Peyer's patch (tissue), 4 donors: ENCODE data around the gene MAB21L4. TPM values are rescaled to one million over a fixed set of nuclear protein-coding genes. Genes with fewer than 3 reads are reported as not detected.

Source experiments
- DNase-seq, 3 donors: peaks; one replicate each; pipeline ENCODE4 v3.0.0-alpha.2; 2017 to 2019
- H3K27ac ChIP-seq, 4 donors: fragments of 200-600 bp; sonication (generic); one replicate each; pipeline ENCODE4 v1.5.1; 2016 to 2019
- H3K27me3 ChIP-seq, 2 donors: fragments of 200-600 bp; sonication (generic); one replicate each; pipeline ENCODE4 v1.5.1; 2019
- H3K36me3 ChIP-seq, 3 donors: fragments of 200-600 bp; sonication (generic); one replicate each; pipeline ENCODE4 v1.5.1; 2016 to 2019
- H3K4me1 ChIP-seq, 4 donors: fragments of 200-600 bp; sonication (generic); one replicate each; pipeline ENCODE4 v1.5.1; 2016 to 2019
- H3K4me3 ChIP-seq, 4 donors: fragments of 200-600 bp; sonication (generic); 1 replicate in 3 of 4; 2 replicates in 1 of 4; pipeline ENCODE4 v1.5.1; 2016 to 2019; ENCODE audit warnings: mild to moderate bottlenecking in 1 of 4
- H3K9me3 ChIP-seq, 4 donors: fragments of 200-600 bp; sonication (generic); one replicate each; pipeline ENCODE4 v1.5.1; 2016 to 2019; ENCODE audit warnings: mild to moderate bottlenecking in 1 of 4
- POLR2A ChIP-seq, 2 donors: fragments of 450-650 bp; IDR thresholded peaks; one replicate each; pipeline ENCODE4 v1.5.1; 2017; ENCODE audit warnings: antibody characterized with exemption in 2 of 2, mild to moderate bottlenecking in 2 of 2, moderate library complexity in 2 of 2
- total RNA-seq, 4 donors: library from RNA; depleted of rRNA; stranded (reverse); fragments of >200 nt; gene quantifications; one replicate each; pipeline ENCODE4 v1.1.0, GENCODE V29; 2016
- TF ChIP-seq, protein P1 (sequence below), 6 experiments: fragments of 450-650 bp in 4 of 6; fragments of 200-600 bp in 2 of 6; sonication (generic) in 1 of 6; IDR thresholded peaks; one replicate each; pipeline ENCODE4 v1.5.1; 2017 to 2019; ENCODE audit warnings: antibody characterized with exemption in 6 of 6, mild to moderate bottlenecking in 3 of 6, moderate library complexity in 1 of 6

MAB21L4 gene
- total RNA-seq, 4 donors from 2014 or later: 2.1 to 6.1 (median 3.7) TPM; not detected in 1

DNA sequence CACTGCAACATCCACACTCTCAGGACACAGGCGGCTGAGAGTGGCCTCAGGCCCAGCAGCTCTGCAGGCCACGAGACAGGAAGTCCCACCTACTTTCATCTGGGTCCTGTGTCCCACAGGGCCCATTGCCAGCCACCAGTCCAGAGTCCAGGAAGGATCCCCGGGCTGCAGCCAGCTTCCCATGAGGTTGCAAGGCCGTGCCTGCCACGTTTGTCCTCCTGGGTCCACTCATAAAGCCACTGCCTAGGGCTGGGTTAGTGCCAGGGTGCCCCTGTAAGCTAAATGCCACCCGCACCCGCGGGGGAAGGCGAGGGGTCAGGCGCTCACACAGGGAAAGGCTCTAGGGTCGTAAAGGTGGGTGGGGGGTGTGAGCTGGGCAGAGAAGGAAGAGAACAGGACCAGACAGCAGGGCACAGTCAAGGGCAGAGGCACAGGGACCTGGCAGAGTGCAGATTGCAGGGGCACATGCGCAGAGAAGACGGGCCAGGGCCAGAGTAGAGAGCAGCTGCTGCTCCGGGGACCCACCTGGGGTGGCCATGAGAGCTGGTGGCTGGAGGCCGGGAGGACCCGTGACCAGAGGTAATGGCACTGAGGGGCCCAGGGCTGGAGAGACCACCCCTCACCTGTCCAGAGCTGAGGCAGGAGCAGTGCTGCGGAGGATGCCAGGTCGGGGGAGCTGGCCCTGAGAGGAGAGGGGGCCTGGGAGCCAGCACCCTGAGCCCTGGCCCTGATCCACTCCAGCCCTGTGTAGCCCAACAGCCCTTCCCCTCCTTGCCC, 19.3 kb downstream of the MAB21L4 start:
- Histone ChIP-seq H3K27me3 (no peaks in the 10 kb centered on the region), H3K36me3 (no peaks in the 10 kb centered on the region), H3K4me3 (no peak overlapping the region), H3K27ac (peak overlapping the region in 1 of 4 donors; percentile 66), H3K4me1 (peaks cover 0 to 11% (median 4%) of the 10 kb centered on the region in 4 donors), H3K9me3 (no peaks in the 10 kb centered on the region)
- TF ChIP-seq, protein P1, sequence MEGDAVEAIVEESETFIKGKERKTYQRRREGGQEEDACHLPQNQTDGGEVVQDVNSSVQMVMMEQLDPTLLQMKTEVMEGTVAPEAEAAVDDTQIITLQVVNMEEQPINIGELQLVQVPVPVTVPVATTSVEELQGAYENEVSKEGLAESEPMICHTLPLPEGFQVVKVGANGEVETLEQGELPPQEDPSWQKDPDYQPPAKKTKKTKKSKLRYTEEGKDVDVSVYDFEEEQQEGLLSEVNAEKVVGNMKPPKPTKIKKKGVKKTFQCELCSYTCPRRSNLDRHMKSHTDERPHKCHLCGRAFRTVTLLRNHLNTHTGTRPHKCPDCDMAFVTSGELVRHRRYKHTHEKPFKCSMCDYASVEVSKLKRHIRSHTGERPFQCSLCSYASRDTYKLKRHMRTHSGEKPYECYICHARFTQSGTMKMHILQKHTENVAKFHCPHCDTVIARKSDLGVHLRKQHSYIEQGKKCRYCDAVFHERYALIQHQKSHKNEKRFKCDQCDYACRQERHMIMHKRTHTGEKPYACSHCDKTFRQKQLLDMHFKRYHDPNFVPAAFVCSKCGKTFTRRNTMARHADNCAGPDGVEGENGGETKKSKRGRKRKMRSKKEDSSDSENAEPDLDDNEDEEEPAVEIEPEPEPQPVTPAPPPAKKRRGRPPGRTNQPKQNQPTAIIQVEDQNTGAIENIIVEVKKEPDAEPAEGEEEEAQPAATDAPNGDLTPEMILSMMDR (IDR thresholded peaks at IDR 0.05): no peak
- no peak for TF ChIP-seq POLR2A (IDR thresholded peaks at IDR 0.05)
- peak in 2 of 3 donors; percentile 79 to 83 for DNase-seq

DNA sequence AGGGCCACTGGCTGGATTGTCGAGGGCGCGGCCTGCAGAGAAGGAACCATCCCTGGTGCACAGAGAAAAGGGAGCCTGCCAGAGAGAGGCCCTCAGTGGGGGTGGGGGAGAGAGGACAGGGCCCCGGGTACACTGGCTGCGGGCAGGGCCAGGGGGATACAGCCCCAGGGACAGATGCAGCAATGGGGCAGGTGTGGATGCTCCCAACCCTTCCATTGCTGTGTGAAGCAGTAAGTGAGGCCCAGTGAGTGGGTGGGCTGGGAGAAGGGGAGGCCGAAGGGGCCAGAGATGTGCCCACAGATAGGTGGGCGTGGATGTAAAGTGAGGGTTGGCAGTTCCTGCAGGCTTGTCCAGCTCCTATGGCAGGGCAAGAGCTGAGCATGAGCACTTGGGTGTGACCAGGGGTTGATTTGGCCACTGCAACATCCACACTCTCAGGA, 19.9 kb downstream of the MAB21L4 start:
- Histone ChIP-seq H3K36me3 (no peaks in the 10 kb centered on the region), H3K27ac (peak overlapping the region in 1 of 4 donors; percentile 66), H3K4me1 (peaks cover 0 to 11% (median 4%) of the 10 kb centered on the region in 4 donors), H3K9me3 (no peaks in the 10 kb centered on the region), H3K4me3 (no peak overlapping the region), H3K27me3 (no peaks in the 10 kb centered on the region)
- DNase-seq: peak in 1 of 3 donors; percentile 44
- TF ChIP-seq, protein P1 (IDR thresholded peaks at IDR 0.05): no peak
- no peak for TF ChIP-seq POLR2A (IDR thresholded peaks at IDR 0.05)

DNA sequence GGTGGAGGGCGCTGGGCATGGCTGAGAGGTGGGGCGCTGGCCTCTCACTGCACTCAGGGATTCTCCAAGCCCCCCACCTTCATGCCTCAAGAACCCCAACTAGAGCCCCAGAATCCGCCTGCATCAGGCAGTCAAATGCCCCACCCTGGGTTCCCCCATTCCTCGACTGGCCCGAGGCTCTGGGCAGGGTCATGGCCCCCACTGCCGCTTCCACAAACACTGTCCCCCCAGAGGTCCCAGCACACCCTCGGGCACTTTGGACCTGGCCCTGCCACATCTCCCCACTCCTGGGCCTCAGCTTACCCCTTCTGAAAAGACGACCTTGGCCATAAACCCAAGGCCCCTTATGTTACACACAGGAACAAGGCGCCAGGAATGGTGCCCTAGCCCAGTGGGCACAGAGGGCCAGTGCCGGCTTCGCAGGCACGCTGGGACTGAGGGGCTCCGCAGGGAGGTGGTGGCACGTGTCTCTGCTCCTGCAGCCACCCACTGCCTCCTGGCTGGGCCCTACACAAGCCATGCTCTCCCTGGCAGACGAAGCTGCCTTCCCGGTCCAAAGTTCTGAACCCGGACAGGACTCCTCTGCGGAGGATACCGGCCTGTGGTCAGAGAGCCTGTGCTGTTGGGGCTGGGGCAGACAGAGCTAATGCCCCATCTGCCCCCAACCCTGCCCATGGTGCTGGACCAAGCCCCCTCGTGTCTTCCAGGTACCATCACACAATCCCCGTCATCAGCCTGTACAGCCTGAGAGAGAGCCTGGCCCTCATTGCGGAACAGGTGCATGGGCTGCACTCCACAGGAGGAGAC, 20.5 kb downstream of the MAB21L4 start:
- TF ChIP-seq POLR2A (IDR thresholded peaks at IDR 0.05): no peak
- TF ChIP-seq, protein P1 (IDR thresholded peaks at IDR 0.05): no peak
- Histone ChIP-seq H3K27me3 (no peaks in the 10 kb centered on the region), H3K4me3 (no peak overlapping the region), H3K9me3 (no peaks in the 10 kb centered on the region), H3K4me1 (peaks cover 0 to 11% (median 4%) of the 10 kb centered on the region in 4 donors), H3K27ac (peak overlapping the region in 1 of 4 donors; percentile 12), H3K36me3 (no peaks in the 10 kb centered on the region)
- DNase-seq: no peak

DNA sequence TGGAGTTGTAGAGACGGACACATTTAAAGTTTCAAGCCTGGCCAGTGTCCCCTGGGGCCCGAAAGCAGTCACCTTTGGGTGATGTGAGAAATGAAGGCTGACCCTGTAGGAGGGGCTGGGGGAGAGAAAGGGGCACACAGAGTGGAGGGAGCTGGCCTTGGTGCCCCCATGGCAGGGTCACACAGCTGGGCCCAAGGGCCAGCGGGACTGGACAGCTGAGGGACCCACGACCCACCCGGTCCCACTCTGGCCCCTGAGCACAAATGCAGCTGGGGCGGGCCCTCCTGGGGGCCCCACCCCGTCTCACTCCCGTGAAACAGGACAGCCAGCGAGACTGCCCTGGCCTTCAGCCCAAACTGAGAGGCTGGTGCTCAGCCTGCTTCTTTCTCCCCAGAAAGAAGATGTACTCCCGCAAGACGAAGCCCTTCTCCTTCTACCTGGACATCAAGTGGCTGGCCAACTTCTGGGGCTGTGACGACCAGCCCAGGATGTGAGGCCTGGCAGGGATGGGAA, 21.2 kb downstream of the MAB21L4 start:
- Histone ChIP-seq H3K4me3 (no peak overlapping the region), H3K27ac (peak overlapping the region in 1 of 4 donors; percentile 46), H3K4me1 (peaks cover 0 to 11% (median 4%) of the 10 kb centered on the region in 4 donors), H3K9me3 (no peaks in the 10 kb centered on the region), H3K36me3 (no peaks in the 10 kb centered on the region), H3K27me3 (no peaks in the 10 kb centered on the region)
- no peak for DNase-seq
- TF ChIP-seq POLR2A (IDR thresholded peaks at IDR 0.05): no peak
- TF ChIP-seq, protein P1 (IDR thresholded peaks at IDR 0.05): no peak

DNA sequence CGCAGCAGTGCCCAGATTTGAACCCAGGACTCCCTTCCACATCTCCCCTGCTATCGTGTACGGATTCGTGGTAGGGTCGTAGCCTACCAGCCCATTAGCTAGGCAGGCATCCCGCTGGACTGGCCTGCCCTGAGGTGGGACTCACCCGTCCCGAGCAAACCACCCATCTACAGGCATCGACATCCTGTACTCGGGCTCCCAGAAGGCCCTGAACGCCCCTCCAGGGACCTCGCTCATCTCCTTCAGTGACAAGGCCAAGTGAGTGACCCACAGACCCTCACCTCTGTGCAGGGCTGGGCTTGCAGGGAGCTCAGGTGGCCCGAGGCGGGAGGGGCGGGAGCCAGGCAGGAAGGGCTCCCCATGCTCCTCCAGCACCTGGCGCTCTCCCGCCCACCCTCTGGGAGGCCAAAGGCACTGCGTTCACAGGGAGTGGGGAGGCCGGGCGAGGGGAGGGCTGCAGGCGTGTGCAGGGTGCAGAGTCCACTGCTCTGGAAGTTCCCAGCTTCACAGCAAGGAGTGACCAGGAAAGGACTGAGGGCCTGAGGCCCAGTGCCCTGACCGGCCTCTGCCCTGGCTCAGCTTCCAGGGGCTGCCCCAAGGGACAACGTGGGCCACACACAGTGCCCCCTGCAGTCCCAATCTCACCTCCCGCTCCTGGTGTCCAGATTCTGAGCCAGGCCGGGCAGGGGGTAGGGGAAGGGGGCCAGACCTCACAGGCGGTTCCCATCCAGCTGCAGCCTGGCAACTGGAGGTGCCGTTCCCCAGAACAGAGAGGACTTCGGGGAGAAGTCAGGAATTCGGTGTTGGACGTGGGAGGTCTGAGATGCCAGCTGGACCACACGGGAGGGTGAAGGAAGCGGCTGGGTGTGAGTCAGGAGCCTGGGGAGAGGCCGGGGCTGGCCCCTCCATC, 21.9 kb downstream of the MAB21L4 start:
- Histone ChIP-seq H3K9me3 (no peaks in the 10 kb centered on the region), H3K4me1 (peaks cover 0 to 11% (median 4%) of the 10 kb centered on the region in 4 donors), H3K4me3 (no peak overlapping the region), H3K27me3 (no peaks in the 10 kb centered on the region), H3K36me3 (no peaks in the 10 kb centered on the region), H3K27ac (peak overlapping the region in 1 of 4 donors; percentile 46)
- peak in 2 of 3 donors; percentile 76 to 77 for DNase-seq
- no peak for TF ChIP-seq POLR2A (IDR thresholded peaks at IDR 0.05)
- TF ChIP-seq, protein P1 (IDR thresholded peaks at IDR 0.05): peak in 3 of 6 experiments; percentile 23 to 44 (median 23)
